Liver (tissue), 3 donors: ENCODE measurements around the gene RAB28.
"Not testable (repeated sequence)": the region's sequence is repeated elsewhere in the genome, so short reads cannot be mapped to it uniquely, and the experiment has no call there.

Experiments
- FOXA1 ChIP-seq: IDR thresholded peaks from 2 replicates; pipeline ENCODE4 v1.6.1; 2016; ENCODE audit warnings: antibody characterized with exemption
- GABPA ChIP-seq, 2 donors: IDR thresholded peaks in 1 of 2; conservative IDR thresholded peaks in 1 of 2; 2 replicates each; pipeline ENCODE4 v1.6.1; 2016; ENCODE audit warnings: antibody characterized with exemption in 2 of 2, mild to moderate bottlenecking in 1 of 2, moderate library complexity in 1 of 2
- JUND ChIP-seq, 2 donors: IDR thresholded peaks; 2 replicates each; pipeline ENCODE4 v1.6.1; 2016; ENCODE audit warnings: antibody characterized with exemption in 2 of 2
- RAD21 ChIP-seq, 2 donors: IDR thresholded peaks; 2 replicates each; pipeline ENCODE4 v1.6.1; 2016; ENCODE audit warnings: antibody characterized with exemption in 2 of 2, mild to moderate bottlenecking in 2 of 2
- REST ChIP-seq: IDR thresholded peaks from 2 replicates; pipeline ENCODE4 v1.6.1; 2016; ENCODE audit warnings: antibody characterized with exemption, mild to moderate bottlenecking
- TAF1 ChIP-seq: conservative IDR thresholded peaks from 2 replicates; pipeline ENCODE4 v1.6.1; 2016; ENCODE audit warnings: antibody characterized with exemption, mild to moderate bottlenecking
- YY1 ChIP-seq: IDR thresholded peaks from 2 replicates; pipeline ENCODE4 v1.6.1; 2016; ENCODE audit warnings: antibody characterized with exemption, mild to moderate bottlenecking
- TF ChIP-seq, protein P1 (sequence below): fragments of 150-350 bp; IDR thresholded peaks from 2 replicates; pipeline ENCODE4 v1.5.1; 2017; ENCODE audit warnings: improper control_type of control experiment, low read depth, low read length; ENCODE audit not compliant: missing input control
- TF ChIP-seq, protein P2 (sequence below): IDR thresholded peaks from 2 replicates; pipeline ENCODE4 v1.6.1; 2016; ENCODE audit warnings: antibody characterized with exemption
- TF ChIP-seq, protein P3 (sequence below): IDR thresholded peaks from 2 replicates; pipeline ENCODE4 v1.6.1; 2016; ENCODE audit warnings: antibody characterized with exemption
- TF ChIP-seq, protein P4 (sequence below): IDR thresholded peaks from 2 replicates; pipeline ENCODE4 v1.6.1; 2016; ENCODE audit warnings: antibody characterized with exemption
- donor health status: healthy.
- donor health status: healthy.

DNA sequence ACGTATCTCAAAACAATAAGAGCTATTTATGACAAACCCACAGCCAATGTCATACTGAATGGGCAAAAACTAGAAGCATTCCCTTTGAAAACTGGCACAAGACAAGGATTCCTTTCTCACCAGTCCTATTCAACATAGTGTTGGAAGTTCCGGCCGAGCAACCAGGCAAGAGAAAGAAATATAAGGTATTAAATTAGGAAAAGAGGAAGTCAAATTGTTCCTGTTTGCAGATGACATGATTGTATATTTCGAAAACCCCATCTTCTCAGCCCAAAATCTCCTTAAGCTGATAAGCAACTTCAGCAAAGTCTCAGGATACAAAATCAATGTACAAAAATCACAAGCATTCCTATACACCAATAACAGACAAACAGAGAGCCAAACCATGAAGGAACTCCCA, 94.2 kb downstream of the RAB28 start:
- TF ChIP-seq, protein P1, sequence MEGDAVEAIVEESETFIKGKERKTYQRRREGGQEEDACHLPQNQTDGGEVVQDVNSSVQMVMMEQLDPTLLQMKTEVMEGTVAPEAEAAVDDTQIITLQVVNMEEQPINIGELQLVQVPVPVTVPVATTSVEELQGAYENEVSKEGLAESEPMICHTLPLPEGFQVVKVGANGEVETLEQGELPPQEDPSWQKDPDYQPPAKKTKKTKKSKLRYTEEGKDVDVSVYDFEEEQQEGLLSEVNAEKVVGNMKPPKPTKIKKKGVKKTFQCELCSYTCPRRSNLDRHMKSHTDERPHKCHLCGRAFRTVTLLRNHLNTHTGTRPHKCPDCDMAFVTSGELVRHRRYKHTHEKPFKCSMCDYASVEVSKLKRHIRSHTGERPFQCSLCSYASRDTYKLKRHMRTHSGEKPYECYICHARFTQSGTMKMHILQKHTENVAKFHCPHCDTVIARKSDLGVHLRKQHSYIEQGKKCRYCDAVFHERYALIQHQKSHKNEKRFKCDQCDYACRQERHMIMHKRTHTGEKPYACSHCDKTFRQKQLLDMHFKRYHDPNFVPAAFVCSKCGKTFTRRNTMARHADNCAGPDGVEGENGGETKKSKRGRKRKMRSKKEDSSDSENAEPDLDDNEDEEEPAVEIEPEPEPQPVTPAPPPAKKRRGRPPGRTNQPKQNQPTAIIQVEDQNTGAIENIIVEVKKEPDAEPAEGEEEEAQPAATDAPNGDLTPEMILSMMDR: not testable (repeated sequence)
- not testable (repeated sequence) for TF ChIP-seq GABPA (IDR thresholded peaks at IDR 0.05 in 1 of 2, conservative IDR thresholded peaks at IDR 0.05 in 1 of 2); TAF1; REST; YY1; RAD21 (IDR thresholded peaks at IDR 0.05); FOXA1; JUND (IDR thresholded peaks at IDR 0.05)
- TF ChIP-seq, protein P2, sequence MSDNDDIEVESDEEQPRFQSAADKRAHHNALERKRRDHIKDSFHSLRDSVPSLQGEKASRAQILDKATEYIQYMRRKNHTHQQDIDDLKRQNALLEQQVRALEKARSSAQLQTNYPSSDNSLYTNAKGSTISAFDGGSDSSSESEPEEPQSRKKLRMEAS: not testable (repeated sequence)
- TF ChIP-seq, protein P3, sequence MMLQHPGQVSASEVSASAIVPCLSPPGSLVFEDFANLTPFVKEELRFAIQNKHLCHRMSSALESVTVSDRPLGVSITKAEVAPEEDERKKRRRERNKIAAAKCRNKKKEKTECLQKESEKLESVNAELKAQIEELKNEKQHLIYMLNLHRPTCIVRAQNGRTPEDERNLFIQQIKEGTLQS: not testable (repeated sequence)
- TF ChIP-seq, protein P4, sequence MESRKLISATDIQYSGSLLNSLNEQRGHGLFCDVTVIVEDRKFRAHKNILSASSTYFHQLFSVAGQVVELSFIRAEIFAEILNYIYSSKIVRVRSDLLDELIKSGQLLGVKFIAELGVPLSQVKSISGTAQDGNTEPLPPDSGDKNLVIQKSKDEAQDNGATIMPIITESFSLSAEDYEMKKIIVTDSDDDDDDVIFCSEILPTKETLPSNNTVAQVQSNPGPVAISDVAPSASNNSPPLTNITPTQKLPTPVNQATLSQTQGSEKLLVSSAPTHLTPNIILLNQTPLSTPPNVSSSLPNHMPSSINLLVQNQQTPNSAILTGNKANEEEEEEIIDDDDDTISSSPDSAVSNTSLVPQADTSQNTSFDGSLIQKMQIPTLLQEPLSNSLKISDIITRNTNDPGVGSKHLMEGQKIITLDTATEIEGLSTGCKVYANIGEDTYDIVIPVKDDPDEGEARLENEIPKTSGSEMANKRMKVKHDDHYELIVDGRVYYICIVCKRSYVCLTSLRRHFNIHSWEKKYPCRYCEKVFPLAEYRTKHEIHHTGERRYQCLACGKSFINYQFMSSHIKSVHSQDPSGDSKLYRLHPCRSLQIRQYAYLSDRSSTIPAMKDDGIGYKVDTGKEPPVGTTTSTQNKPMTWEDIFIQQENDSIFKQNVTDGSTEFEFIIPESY: not testable (repeated sequence)
